DMS53 treated with DMSO at 0.1 percent for 48 hours (cell line): ENCODE results near the gene CCDC27.

Experiments used
- DNase-seq: peaks from one replicate; lab custom pipeline; 2025; ENCODE audit not compliant: unreplicated experiment; lab: John Stamatoyannopoulos, UW

CCDC27 gene

DNA sequence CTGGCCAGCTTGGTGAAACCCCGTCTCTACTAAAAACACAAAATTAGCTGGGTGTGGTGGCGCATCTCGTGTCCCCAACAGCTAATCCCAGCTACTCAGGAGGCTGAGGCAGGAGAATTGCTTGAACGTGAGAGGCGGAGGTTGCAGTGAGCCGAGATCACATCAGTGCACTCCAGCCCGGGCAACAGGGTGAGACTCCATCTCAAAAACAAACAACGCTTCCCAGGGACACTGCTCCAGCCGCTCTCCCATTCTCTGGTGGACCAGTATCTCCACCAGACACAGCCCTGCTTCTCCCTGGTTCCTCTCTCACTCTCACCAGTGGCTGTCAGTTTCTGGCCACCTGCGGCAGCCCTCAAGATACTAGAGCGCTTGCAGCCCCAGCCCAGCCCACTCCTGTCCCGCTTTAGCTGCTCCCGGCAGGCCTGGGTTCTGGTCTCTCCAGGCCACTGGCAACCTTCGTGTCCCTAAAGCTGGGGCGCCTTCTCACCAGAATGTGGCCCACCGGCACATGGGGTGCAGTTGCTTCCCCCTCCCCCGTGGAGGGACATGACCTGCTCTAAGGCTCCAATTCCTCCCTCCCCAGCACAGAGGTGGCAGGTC lies 65.0 kb downstream of the CCDC27 start:
- DNase-seq: no peak

- no peak for DNase-seq
Measured at GRCh38 chr1:3817821-3818597, 65.8 kb downstream of the CCDC27 start.

- no peak for DNase-seq
Measured at GRCh38 chr1:3819771-3820200, 67.5 kb downstream of the CCDC27 start.

GRCh38 chr1:3820316-3820715 lies 68.1 kb downstream of the CCDC27 start:
- DNase-seq: no peak

DNA sequence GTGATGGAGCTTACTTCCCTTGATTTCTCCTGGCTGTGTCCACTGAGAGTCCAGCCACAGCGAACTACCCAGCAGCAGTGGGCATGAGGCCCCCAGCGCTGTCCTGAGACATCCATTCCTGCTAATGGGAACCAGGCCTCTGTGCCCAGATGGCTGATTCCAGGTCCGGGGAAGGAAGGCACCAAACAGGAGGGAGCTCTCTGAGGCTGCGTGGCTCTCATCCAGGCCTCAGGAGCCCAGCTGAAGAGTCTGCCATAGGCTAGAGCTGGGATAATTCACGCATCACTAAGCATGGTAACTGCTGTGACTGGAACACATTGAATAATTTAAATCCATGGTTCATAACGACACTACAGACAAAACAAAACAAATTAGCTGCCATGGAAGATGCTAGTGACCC lies 68.8 kb downstream of the CCDC27 start:
- no peak for DNase-seq
